ENCODE measurements around the gene HDGFL3.
A peak's percentile ranks its signal among the peaks of the same experiment; 100 is the strongest.

The HDGFL3 gene

GRCh38 chr15:83119968-83120581, 87.5 kb downstream of the HDGFL3 start:
- DNase-seq = no peak

GRCh38 chr15:83118968-83119367, 88.7 kb downstream of the HDGFL3 start:
- no peak for DNase-seq

- no peak for DNase-seq
These were observed 89.3 kb downstream of the HDGFL3 start for GRCh38 chr15:83118291-83118827.

GRCh38 chr15:83115831-83116565, 91.6 kb downstream of the HDGFL3 start:
- DNase-seq = no peak

- DNase-seq = no peak
These were observed 92.2 kb downstream of the HDGFL3 start for GRCh38 chr15:83115410-83115809.

- no peak for DNase-seq
These were observed 92.8 kb downstream of the HDGFL3 start for GRCh38 chr15:83114856-83115255.

GRCh38 chr15:83113881-83114674, 93.5 kb downstream of the HDGFL3 start:
- no peak for DNase-seq

GRCh38 chr15:83112956-83113299, 94.7 kb downstream of the HDGFL3 start:
- DNase-seq = no peak

- DNase-seq = no peak
These were observed 95.2 kb downstream of the HDGFL3 start for GRCh38 chr15:83112233-83112955.

GRCh38 chr15:83111149-83111548, 96.5 kb downstream of the HDGFL3 start:
- DNase-seq = no peak

GRCh38 chr15:83110381-83110780, 97.2 kb downstream of the HDGFL3 start:
- no peak for DNase-seq

- DNase-seq = no peak
These were observed 98.1 kb downstream of the HDGFL3 start for GRCh38 chr15:83109532-83109931.

GRCh38 chr15:83108266-83109219, 99.1 kb downstream of the HDGFL3 start:
- peak; percentile 52 for DNase-seq

- DNase-seq = no peak
These were observed 99.8 kb downstream of the HDGFL3 start for GRCh38 chr15:83107841-83108181.

GRCh38 chr15:83106994-83107840, 100.4 kb downstream of the HDGFL3 start, which contains the start of gene TM6SF1:
Gene TM6SF1 (plus strand): TSS chr15:83107645. CDS start chr15:83107681, 36 bp downstream.
- DNase-seq = peak; percentile 63

- DNase-seq = no peak
These were observed 102.2 kb downstream of the HDGFL3 start for GRCh38 chr15:83105440-83105839.

- DNase-seq = no peak
These were observed 103.5 kb downstream of the HDGFL3 start for GRCh38 chr15:83104141-83104540.

- DNase-seq = no peak
These were observed 105.3 kb downstream of the HDGFL3 start for GRCh38 chr15:83102346-83102745.

GRCh38 chr15:83100097-83100646, 107.5 kb downstream of the HDGFL3 start:
- no peak for DNase-seq

- DNase-seq = no peak
These were observed 108.3 kb downstream of the HDGFL3 start for GRCh38 chr15:83099290-83099689.

All from NCI-H69 (cell line).